ACC112 (cell line): ENCODE measurements around the gene SUCLG2.

ENCODE experiments used
- H2AFZ ChIP-seq: fragments of 200-600 bp; sonication (generic); one replicate; pipeline ENCODE4 v1.6.0; 2017; ENCODE audit warnings: antibody characterized with exemption, low read length; ENCODE audit not compliant: unreplicated experiment
- H3K27ac ChIP-seq: fragments of 200-600 bp; sonication (generic); 2 replicates; pipeline ENCODE4 v1.5.1; 2014; ENCODE audit warnings: low read depth, mild to moderate bottlenecking, antibody characterized with exemption, low read length, moderate library complexity
- H3K27me3 ChIP-seq: fragments of 200-600 bp; sonication (generic); 2 replicates; pipeline ENCODE4 v1.6.1; 2014; ENCODE audit warnings: mild to moderate bottlenecking, antibody characterized with exemption, low read length, moderate library complexity, mixed read lengths; ENCODE audit not compliant: insufficient read depth
- H3K36me3 ChIP-seq: fragments of 200-600 bp; sonication (generic); 2 replicates; pipeline ENCODE4 v1.6.1; 2016; ENCODE audit warnings: mild to moderate bottlenecking, antibody characterized with exemption, low read length, moderate library complexity, mixed read lengths; ENCODE audit not compliant: insufficient read depth
- H3K4me1 ChIP-seq: fragments of 200-600 bp; sonication (generic); one replicate; pipeline ENCODE4 v1.6.1; 2016; ENCODE audit warnings: low read length, mixed read lengths; ENCODE audit not compliant: insufficient read depth, unreplicated experiment, control insufficient read depth
- H3K4me3 ChIP-seq: fragments of 200-600 bp; sonication (generic); 2 replicates; pipeline ENCODE4 v1.5.1; 2014; ENCODE audit warnings: mild to moderate bottlenecking, low read depth, low read length
- H3K79me2 ChIP-seq: fragments of 200-600 bp; sonication (generic); one replicate; pipeline ENCODE4 v1.6.0; 2016; ENCODE audit warnings: low read length; ENCODE audit not compliant: control insufficient read depth, unreplicated experiment, insufficient read depth

Gene SUCLG2

DNA sequence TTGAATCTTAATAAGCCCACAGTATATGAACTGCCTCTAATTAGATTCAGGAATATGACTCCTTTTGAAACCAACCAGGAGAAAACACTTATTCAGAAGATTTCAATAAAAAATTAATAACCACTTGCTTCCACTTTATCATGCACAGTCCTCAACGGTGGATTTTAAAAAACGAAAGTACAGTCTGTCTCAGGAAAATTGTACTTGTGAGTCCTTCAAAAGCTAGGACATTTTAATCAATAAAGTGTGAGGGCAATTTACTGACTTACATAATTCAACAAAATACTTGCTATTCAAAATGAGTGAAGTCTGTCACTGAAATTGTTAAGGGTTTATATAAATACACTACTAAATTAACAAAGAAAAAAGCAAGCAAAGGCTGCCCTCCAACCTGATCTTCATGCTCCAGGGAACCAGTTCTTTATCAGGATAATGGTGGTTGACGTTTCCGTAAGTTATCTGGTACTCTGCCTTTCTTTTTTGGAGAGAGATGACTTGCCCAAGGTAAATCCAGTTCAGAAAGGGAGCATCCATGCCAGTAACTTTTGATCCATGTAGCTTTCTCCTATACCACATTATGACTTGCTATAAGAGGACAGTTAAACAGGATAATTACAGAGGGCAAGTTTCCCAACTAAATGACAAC is 17.0 kb downstream of the SUCLG2 start:
- Histone ChIP-seq H3K79me2 (peaks cover 81% of the 10 kb centered on the region), H3K36me3 (0 out of 2 replicates have a peak, but pooled peaks cover 20% of the 10 kb centered on the region), H3K4me3 (no peak overlapping the region), H2AFZ (no peak overlapping the region), H3K27me3 (no peaks in the 10 kb centered on the region), H3K4me1 (peaks cover 34% of the 10 kb centered on the region), H3K27ac (peak overlapping the region; percentile 38)

DNA sequence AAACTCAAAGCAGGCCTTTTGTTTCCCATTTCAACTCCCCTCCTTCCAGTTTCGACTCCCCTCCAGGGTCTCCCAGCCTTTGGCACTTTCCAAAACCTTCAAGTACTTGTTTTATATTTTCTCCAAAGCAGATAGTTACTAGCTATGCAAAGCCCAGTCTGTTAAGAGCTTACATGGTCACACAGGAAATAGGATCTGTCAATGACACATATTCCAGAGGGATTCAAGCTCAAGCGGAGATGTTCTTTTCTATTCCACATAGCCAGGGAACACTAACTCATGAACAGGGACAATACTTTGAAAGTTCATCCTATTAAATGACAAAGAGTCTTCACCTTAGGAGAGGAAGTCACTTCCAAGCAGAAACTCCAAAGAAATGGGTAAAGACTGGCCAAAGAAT is 18.6 kb downstream of the SUCLG2 start:
- H3K4me3 ChIP-seq: peak overlapping the region; percentile 10; the same call in 1 of the 2 replicates
- no peaks in the 10 kb centered on the region for H3K27me3 ChIP-seq
- peak overlapping the region; percentile 82 for H3K27ac ChIP-seq
- peaks cover 78% of the 10 kb centered on the region for H3K79me2 ChIP-seq
- H2AFZ ChIP-seq: no peak overlapping the region
- 0 out of 2 replicates have a peak, but pooled peaks cover 14% of the 10 kb centered on the region for H3K36me3 ChIP-seq
- peaks cover 34% of the 10 kb centered on the region for H3K4me1 ChIP-seq

DNA sequence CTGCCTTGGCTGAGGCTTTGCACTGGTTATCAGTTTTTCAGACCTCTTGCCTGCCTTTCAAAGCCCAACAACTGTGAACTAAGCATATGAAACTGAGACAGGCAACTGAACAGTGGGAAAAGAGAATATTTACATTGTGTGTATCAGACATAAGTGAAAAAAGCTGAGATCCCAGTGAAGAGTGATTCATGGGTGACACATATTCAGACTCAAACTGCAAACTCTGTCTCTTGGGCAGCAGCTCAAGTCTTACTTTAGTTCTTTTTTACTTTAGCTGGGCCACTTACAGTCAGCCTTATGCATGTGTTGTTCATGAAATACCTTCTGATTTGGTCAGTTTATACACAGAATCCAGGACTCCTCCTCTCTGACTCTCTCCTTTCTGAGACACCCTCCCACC is 19.2 kb downstream of the SUCLG2 start:
- Histone ChIP-seq H3K27ac (peak overlapping the region; percentile 82), H3K4me1 (peaks cover 34% of the 10 kb centered on the region), H2AFZ (no peak overlapping the region), H3K4me3 (peak overlapping the region; percentile 10; the same call in 1 of the 2 replicates), H3K27me3 (no peaks in the 10 kb centered on the region), H3K36me3 (0 out of 2 replicates have a peak, but pooled peaks cover 14% of the 10 kb centered on the region), H3K79me2 (peaks cover 78% of the 10 kb centered on the region)

DNA sequence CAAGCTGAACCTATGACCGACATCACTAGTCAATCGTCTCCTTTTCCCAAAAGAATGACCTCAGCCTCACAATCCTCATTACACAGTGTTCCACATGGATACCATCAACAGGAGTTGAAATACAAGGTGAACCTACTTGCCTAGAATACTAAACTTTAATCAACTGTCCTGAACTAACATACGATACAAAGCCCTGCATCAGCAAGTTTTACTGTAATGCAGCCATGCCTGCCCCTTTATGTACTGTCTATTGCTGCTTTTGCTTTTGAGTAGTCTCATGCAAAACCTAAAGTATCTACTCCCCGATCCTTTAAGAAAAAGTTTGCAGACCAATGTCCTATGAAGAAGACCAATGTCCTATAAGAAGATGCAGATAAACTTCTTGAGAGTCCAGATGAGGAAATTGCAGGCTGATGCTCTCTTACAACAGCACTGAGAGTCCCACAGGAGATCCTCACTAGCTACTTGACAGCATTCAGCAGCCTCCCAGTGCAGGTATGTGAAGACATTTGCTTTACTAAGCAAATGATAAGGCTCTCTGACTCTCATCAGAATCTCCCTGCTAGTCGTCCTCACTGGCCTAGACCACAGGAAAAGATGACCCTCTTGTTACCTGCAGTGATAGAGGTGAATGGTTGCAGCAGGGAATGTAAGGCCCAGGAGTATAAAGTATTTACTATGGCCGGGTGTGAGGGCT is 23.6 kb downstream of the SUCLG2 start:
- H3K27me3 ChIP-seq: no peaks in the 10 kb centered on the region
- H2AFZ ChIP-seq: no peak overlapping the region
- H3K4me3 ChIP-seq: no peak overlapping the region
- peaks cover 10% of the 10 kb centered on the region; the same call in 1 of the 2 replicates for H3K36me3 ChIP-seq
- H3K27ac ChIP-seq: no peak overlapping the region
- peaks cover 76% of the 10 kb centered on the region for H3K79me2 ChIP-seq
- peaks cover 14% of the 10 kb centered on the region for H3K4me1 ChIP-seq

DNA sequence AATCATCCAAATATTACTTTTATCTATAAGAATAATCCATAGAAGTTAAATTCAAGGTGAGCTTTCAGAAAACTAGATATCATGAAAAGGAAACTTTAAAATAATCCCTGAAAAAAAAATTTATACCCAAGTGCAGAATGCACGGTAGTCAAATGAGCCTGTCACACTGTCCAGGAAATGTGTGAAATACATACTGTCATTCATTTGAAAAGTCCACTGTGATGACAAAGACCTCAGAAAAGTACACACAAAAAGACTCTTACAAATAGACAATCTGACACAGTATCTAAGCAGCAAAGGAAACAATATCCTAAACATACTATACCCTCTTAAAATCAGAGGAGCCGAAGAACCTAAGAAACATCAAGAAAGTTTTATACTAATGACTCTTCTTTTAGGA is 29.7 kb downstream of the SUCLG2 start:
- H3K4me3 ChIP-seq: no peak overlapping the region
- no peak overlapping the region for H2AFZ ChIP-seq
- H3K27ac ChIP-seq: no peak overlapping the region
- peaks cover 60% of the 10 kb centered on the region for H3K79me2 ChIP-seq
- H3K36me3 ChIP-seq: peaks cover 17% of the 10 kb centered on the region; the same call in 1 of the 2 replicates
- no peaks in the 10 kb centered on the region for H3K27me3 ChIP-seq
- no peaks in the 10 kb centered on the region for H3K4me1 ChIP-seq

DNA sequence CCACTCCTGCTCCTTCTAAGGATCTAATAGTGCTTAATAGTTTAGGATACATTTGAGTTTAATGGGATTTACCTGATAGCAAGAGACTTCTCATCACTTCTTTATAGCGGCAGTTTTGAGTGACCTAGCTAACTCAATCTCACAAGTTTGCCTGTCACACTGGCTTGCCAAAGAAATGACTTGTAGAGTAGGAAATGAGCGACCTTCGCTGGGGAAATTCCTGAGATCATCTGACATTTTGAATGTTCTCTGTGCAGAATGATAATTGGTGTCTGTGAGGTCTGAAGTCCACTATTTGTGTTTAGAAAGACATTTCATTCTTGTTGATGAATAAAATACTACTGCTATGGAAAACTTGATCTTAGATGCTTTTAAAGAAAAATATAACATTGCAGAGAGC is 30.3 kb downstream of the SUCLG2 start:
- Histone ChIP-seq H3K27ac (no peak overlapping the region), H3K4me3 (no peak overlapping the region), H3K4me1 (no peaks in the 10 kb centered on the region), H2AFZ (no peak overlapping the region), H3K27me3 (no peaks in the 10 kb centered on the region), H3K79me2 (peaks cover 54% of the 10 kb centered on the region), H3K36me3 (peaks cover 15% of the 10 kb centered on the region; the same call in 1 of the 2 replicates)

DNA sequence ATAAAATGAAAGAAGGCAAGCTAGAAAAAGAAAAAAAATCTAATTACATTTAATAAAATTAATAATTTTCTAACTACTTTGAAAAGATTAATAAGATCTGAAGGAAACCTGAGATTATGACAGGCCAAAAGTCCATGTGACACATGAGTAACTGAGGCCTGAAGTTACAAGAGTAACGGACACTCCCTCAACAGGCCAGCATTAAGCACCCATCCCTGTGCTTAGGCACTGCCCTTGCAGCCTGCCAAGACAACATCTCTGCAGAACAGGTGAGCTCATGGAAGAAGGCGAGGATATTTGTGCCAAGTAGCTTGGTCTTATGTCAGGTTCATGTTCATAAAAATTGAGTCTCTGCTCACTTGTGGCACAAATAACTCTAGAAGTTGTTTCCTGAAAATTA is 31.8 kb downstream of the SUCLG2 start:
- peaks cover 41% of the 10 kb centered on the region for H3K79me2 ChIP-seq
- H3K27me3 ChIP-seq: no peaks in the 10 kb centered on the region
- peaks cover 9% of the 10 kb centered on the region; the same call in 1 of the 2 replicates for H3K36me3 ChIP-seq

DNA sequence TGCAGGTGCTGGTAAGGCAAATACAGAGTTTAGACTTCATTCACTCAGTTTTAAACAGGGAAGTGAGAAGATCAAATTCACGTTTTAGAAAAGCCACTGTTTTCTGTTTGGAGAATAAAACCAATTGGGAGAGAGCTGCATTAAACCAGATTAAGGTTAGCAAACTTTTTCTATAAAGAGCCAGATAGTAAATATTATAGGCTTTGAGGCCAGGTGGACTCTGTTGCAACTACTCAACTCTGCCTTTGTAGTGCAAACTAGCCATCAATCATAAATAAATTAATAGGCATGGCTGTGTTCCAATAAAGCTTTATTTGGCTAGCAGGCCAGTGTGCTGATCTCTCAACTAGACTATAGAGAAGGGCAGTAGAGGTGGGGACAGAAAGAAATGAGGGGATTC is 33.5 kb downstream of the SUCLG2 start:
- H3K27me3 ChIP-seq: no peaks in the 10 kb centered on the region
- no peak overlapping the region for H3K27ac ChIP-seq
- no peaks in the 10 kb centered on the region for H3K4me1 ChIP-seq
- no peak overlapping the region for H3K4me3 ChIP-seq
- peaks cover 31% of the 10 kb centered on the region for H3K79me2 ChIP-seq
- H3K36me3 ChIP-seq: peaks cover 17% of the 10 kb centered on the region; the same call in 1 of the 2 replicates
- H2AFZ ChIP-seq: no peak overlapping the region

More for the DNA sequence above, 31.8 kb downstream of the SUCLG2 start:
- Histone ChIP-seq H3K4me3 (no peak overlapping the region), H3K27ac (no peak overlapping the region), H3K4me1 (no peaks in the 10 kb centered on the region), H2AFZ (no peak overlapping the region)

DNA sequence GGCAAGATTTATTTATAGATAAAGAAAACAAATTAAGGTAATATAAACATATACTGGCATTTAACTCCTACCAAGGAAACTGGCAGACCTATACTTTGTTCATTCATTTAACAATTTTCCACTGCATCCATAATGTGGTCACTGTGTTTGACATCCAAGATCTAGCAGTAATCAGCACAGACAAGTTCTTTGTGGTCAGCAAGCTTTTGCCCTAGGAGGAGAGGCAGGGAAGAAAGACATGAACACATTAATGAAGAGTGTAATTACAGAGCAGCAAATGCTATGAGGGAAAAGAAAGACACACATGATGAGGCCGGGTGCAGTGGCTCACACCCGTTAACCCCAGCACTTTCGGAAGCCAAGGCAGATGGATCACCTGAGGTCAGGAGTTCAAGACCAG is 34.4 kb downstream of the SUCLG2 start:
- no peaks in the 10 kb centered on the region for H3K4me1 ChIP-seq
- H3K27ac ChIP-seq: no peak overlapping the region
- H3K36me3 ChIP-seq: peaks cover 13% of the 10 kb centered on the region; the same call in 1 of the 2 replicates
- no peaks in the 10 kb centered on the region for H3K27me3 ChIP-seq
- H3K4me3 ChIP-seq: no peak overlapping the region
- no peak overlapping the region for H2AFZ ChIP-seq
- H3K79me2 ChIP-seq: peaks cover 30% of the 10 kb centered on the region

DNA sequence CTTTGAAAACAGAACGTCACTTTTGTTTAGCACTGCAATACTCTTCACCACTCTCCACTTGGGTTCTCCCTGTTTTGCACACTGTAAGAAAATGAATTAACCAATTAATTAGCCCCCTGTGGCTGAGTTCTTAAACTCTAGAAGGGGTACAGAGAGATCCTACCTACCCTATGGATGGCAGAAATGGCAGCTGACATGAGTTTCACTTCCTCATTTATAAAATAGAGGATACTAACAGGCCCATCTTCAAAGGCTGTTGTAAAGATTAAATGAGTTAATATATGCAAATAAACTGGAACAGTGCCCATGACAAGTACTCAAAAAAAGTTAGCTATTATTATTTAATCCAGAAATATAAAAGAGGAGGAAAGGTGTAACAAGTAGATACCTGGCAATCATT is 36.9 kb downstream of the SUCLG2 start:
- no peak overlapping the region for H3K27ac ChIP-seq
- H3K4me3 ChIP-seq: no peak overlapping the region
- no peaks in the 10 kb centered on the region for H3K4me1 ChIP-seq
- no peak overlapping the region for H2AFZ ChIP-seq
- no peaks in the 10 kb centered on the region for H3K27me3 ChIP-seq
- H3K79me2 ChIP-seq: peaks cover 20% of the 10 kb centered on the region
- peaks cover 10% of the 10 kb centered on the region; the same call in 1 of the 2 replicates for H3K36me3 ChIP-seq

DNA sequence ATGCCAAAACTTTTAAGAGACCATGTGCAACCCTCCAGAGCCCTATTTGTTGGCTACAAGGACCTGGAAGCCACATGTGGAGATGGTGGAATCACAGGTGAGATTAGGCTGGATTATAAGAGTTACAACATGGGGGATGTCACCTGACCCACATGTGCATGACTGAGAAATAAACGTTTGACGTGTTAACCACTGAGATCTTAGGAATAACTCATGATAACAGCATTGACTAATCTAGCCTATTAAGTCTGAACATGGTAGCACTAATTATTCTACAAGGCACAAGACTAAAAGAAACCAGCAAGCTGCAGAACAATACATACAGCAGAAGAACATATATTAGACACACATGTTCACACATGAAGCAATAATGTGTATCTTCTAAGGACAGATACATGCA is 38.4 kb downstream of the SUCLG2 start:
- H3K4me1 ChIP-seq: peaks cover 1% of the 10 kb centered on the region
- peaks cover 15% of the 10 kb centered on the region for H3K79me2 ChIP-seq
- H3K36me3 ChIP-seq: peaks cover 10% of the 10 kb centered on the region; the same call in 1 of the 2 replicates
- no peak overlapping the region for H2AFZ ChIP-seq
- H3K27me3 ChIP-seq: no peaks in the 10 kb centered on the region
- H3K27ac ChIP-seq: no peak overlapping the region
- H3K4me3 ChIP-seq: no peak overlapping the region
